Measurements from ENCODE around the gene SCO2.

The SCO2 gene

DNA sequence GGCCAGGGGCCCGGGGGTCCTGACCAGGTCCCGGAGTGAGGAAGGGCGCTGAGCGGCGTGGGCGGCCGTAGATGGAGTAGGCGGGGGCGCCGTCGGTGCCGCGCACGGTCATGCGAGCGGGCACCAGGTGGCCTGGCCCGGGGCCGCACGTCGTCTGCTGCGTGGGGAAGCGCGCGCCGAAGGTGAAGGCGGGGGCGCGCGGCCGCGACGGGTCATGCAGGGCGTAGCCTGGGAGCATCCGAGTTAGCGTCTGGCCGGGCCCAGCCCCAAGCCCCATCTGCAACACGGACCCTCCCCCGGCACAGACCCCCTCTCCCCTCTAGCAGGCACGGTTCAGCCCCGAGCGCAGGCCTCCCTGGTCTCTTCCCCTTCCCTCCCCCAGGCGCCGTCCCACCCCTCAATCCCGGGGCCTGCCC lies 6.2 kb upstream of the SCO2 start:
- no peak overlapping the region for H3K27ac ChIP-seq (ENCODE audit: insufficient read depth, low read depth, low read length, poor library complexity, severe bottlenecking)
- H3K4me1 ChIP-seq (ENCODE audit: control insufficient read depth, insufficient read depth, low read length), result peaks cover 14% of the 10 kb centered on the region
- H3K9me3 ChIP-seq (ENCODE audit: control insufficient read depth, low read length), result no peaks in the 10 kb centered on the region
- H3K27me3 ChIP-seq (ENCODE audit: control insufficient read depth, insufficient read depth, low read length, poor library complexity, severe bottlenecking), result peaks cover 71% of the 10 kb centered on the region
- 5% methylated on average over 44 of the region's 44 CpGs for WGBS, 2 experiments
- no peaks in the 10 kb centered on the region for H3K36me3 ChIP-seq (ENCODE audit: control insufficient read depth, insufficient read depth, low read length)
- peak overlapping the region; percentile 41 for H3K4me3 ChIP-seq (ENCODE audit: insufficient read depth, low read depth, low read length)

DNA sequence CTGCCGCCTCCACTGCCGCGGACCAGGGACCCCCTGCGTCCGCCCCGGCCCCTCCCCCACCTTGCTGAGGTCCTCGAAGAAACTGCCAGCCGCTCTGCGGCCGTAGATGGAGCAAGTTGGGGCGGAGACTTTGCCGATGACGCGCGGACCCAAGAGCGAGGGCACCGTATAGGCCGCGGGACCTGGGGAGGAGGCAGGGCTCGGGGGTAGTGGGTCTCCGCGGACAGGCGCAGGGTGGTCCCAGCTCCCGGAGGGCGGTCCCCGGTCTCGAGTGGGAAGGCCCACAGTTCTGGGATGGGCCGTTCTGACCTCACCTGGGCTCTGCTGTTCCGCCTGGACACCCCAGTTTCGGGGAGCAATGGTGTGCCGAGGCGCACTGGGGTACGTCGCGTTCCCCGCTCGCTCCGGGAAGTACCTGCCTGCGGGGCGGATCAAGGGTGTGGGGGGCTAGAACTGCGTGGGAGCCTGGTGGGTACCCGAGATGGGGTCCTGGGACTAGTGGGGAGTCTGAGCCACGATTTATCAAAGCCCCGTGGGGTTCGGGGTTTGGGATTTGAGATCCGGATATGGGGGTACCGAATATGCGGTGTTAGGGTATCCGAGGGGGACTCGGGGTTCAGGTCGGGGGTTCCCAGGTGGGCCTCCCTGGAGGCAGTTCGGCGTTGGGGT lies 5.6 kb upstream of the SCO2 start:
- 17% methylated on average over 53 of the region's 53 CpGs for WGBS, 2 experiments
- peaks cover 72% of the 10 kb centered on the region for H3K27me3 ChIP-seq (ENCODE audit: control insufficient read depth, insufficient read depth, low read length, poor library complexity, severe bottlenecking)
- H3K4me1 ChIP-seq (ENCODE audit: control insufficient read depth, insufficient read depth, low read length), result peaks cover 16% of the 10 kb centered on the region
- no peaks in the 10 kb centered on the region for H3K9me3 ChIP-seq (ENCODE audit: control insufficient read depth, low read length)
- H3K4me3 ChIP-seq (ENCODE audit: insufficient read depth, low read depth, low read length), result peak overlapping the region; percentile 41
- H3K36me3 ChIP-seq (ENCODE audit: control insufficient read depth, insufficient read depth, low read length), result no peaks in the 10 kb centered on the region
- no peak overlapping the region for H3K27ac ChIP-seq (ENCODE audit: insufficient read depth, low read depth, low read length, poor library complexity, severe bottlenecking)

DNA sequence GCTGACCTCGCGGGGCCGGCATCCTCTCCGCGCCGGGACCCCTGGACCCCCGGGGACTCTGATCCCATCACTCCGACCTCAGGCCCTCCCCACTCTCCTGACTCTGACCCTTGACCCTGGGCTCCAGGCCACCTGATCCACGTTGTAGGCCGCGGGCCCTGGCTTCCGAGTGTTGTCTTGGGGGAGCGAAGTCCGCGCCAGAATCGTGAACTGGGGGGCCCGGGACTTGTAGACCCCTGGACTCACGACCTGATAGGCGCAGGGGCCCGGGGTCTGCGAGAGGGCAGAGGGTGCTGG lies 5.1 kb upstream of the SCO2 start:
- Histone ChIP-seq H3K36me3 (ENCODE audit: control insufficient read depth, insufficient read depth, low read length) (no peaks in the 10 kb centered on the region), H3K27ac (ENCODE audit: insufficient read depth, low read depth, low read length, poor library complexity, severe bottlenecking) (no peak overlapping the region), H3K27me3 (ENCODE audit: control insufficient read depth, insufficient read depth, low read length, poor library complexity, severe bottlenecking) (peaks cover 72% of the 10 kb centered on the region), H3K4me3 (ENCODE audit: insufficient read depth, low read depth, low read length) (peak overlapping the region; percentile 27), H3K4me1 (ENCODE audit: control insufficient read depth, insufficient read depth, low read length) (peaks cover 16% of the 10 kb centered on the region), H3K9me3 (ENCODE audit: control insufficient read depth, low read length) (no peaks in the 10 kb centered on the region)
- WGBS, 2 experiments, result 9% methylated on average over 21 of the region's 21 CpGs

DNA sequence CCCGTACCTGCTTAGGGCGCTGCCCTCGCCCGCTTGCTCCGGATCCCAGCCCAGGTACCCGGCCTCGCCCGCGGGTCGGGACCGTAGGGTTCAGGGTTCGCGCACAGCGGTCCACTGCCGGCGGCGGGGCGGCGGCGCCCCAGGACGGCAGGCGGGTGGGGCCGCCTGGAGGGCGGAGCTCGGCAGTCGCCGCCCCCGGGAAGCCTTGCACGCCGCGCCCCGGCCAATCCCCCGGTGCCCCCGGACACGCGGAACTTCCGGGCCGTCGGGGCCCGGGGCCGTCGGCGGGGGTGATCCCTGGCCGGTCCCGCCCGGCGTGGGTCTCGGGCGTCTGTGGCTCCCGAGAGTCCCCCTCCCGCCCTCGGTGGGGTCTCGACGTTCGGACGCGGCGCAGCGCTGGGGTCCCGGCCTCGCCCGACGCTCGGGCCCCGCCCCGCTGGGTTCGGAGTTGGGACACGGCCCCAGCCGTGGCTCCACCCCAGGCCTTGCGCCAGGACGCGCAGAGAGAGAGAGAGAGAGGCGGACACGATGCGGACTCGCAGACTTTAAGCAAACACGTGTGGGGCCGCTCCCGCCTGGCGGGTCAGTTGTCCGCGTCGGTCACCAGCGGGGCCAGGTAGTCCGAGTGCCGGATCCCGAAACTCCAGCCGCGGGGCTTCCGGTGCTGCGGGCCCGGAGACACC lies 4.6 kb upstream of the SCO2 start, which contains the start of gene TYMP:
Gene TYMP, minus strand, starts transcription at position 116 of the 683 bp plus-strand sequence. CDS start 303 bp downstream, outside the sequence.
- peaks cover 72% of the 10 kb centered on the region for H3K27me3 ChIP-seq (ENCODE audit: control insufficient read depth, insufficient read depth, low read length, poor library complexity, severe bottlenecking)
- H3K27ac ChIP-seq (ENCODE audit: insufficient read depth, low read depth, low read length, poor library complexity, severe bottlenecking), result no peak within 1 kb of the TSS
- H3K4me3 ChIP-seq (ENCODE audit: insufficient read depth, low read depth, low read length), result peak within 1 kb of the TSS; percentile 27
- 7% methylated on average over 92 of the region's 92 CpGs for WGBS, 2 experiments
- H3K4me1 ChIP-seq (ENCODE audit: control insufficient read depth, insufficient read depth, low read length), result peaks cover 16% of the 10 kb centered on the region
- no peaks in the 10 kb centered on the region for H3K36me3 ChIP-seq (ENCODE audit: control insufficient read depth, insufficient read depth, low read length)
- H3K9me3 ChIP-seq (ENCODE audit: control insufficient read depth, low read length), result no peaks in the 10 kb centered on the region

DNA sequence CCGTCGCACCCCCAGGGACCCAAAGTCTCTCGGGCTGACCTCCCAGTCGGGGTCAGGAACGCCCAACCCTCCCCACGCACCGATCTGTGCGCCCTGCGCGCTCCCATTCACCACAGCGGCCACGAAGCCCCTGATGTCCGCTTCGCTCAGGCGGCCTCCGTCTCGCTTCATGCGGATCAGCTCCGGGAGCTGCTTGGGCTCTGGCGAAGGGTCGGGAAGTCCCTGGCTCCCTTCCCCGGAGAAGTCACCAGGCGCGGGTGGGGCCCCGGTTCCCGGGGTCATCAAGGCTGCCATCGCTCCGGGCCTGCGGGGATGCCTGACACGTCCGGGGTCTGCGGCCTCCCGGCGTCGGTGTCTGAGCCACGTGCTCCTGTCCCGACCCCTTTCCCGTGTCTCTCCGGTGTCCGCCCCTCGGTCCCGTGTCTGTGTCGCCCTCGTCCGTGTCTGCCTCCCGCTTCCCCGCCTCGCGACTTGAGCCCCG lies 4.1 kb upstream of the SCO2 start:
- H3K36me3 ChIP-seq (ENCODE audit: control insufficient read depth, insufficient read depth, low read length), result no peaks in the 10 kb centered on the region
- H3K27ac ChIP-seq (ENCODE audit: insufficient read depth, low read depth, low read length, poor library complexity, severe bottlenecking), result no peak overlapping the region
- no peak overlapping the region for H3K4me3 ChIP-seq (ENCODE audit: insufficient read depth, low read depth, low read length)
- 33 to 34% methylated on average over 50 of the region's 50 CpGs for WGBS, 2 experiments
- peaks cover 72% of the 10 kb centered on the region for H3K27me3 ChIP-seq (ENCODE audit: control insufficient read depth, insufficient read depth, low read length, poor library complexity, severe bottlenecking)
- H3K9me3 ChIP-seq (ENCODE audit: control insufficient read depth, low read length), result no peaks in the 10 kb centered on the region
- H3K4me1 ChIP-seq (ENCODE audit: control insufficient read depth, insufficient read depth, low read length), result peaks cover 19% of the 10 kb centered on the region

DNA sequence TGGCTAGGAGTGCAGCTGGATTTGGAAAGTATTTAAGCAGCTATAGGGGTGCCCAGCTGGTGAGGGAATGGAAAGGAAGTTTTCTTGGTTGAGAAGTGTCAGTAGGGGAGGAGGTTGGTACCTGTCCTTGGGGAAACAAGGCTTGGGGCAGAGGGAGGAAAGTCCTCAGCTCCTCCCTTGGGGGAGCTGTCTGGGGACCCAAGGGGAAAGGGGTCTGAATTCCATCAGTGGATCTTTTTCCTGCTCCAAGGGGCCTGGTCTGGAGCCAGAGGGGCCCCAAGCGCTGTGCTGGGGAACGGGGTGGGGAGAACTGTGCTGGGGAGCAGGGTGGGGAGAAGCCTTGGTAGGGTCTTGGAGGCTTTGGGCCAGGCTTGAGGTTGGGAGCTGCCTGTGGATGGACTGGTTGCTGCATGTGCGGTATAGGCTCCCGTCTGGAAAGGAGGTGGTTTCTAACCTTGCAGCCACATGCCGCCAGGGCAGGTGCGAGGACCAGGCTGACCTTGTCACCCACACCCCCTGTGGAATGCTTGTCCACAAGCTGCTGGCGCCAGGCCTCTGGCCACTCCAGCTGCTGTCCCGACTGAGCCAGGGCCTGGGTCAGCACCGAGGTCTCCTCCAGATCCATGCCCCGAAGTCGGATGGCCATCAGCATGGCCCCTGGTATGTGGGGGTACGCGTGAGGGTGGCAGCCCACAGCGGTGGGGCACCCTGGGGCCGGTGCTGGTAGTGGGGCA lies 3.5 kb upstream of the SCO2 start:
- H3K27ac ChIP-seq (ENCODE audit: insufficient read depth, low read depth, low read length, poor library complexity, severe bottlenecking), result no peak overlapping the region
- H3K27me3 ChIP-seq (ENCODE audit: control insufficient read depth, insufficient read depth, low read length, poor library complexity, severe bottlenecking), result peaks cover 72% of the 10 kb centered on the region

DNA sequence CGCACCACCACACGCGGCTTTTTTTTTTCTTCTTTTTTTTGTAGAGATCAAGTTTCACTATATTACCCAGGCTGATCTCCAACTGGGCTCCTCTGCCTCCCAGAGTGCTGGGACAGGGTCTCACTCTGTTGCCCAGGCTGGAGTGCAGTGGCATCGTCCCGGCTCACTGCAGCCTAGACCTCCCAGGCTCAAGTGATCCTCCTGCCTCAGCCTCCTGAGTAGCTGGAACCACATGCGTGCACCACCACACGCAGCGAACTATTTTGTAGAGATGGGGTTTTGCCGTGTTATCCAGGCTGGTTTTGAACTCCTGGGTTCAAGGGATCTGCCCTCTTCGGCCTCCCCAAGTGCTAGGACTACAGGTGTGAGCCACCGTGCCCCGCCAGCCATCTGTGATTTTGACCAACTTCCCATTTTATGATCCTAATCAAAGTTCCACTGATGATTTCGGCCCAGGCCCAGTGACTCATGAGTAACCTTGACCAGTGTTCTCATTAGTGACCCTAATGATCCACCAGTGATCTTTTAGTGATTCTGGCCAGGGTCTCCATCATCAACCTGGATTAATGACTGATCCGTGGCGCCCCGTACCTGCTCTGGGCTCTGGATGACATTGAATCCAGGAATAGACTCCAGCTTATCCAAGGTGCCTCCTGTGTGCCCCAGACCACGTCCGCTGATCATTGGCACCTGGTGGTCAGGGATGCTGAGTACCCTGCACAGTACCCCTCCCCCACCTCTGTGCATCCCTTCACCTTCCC lies 2.7 kb upstream of the SCO2 start:
- Histone ChIP-seq H3K27ac (ENCODE audit: insufficient read depth, low read depth, low read length, poor library complexity, severe bottlenecking) (no peak overlapping the region), H3K9me3 (ENCODE audit: control insufficient read depth, low read length) (no peaks in the 10 kb centered on the region), H3K4me3 (ENCODE audit: insufficient read depth, low read depth, low read length) (no peak overlapping the region), H3K4me1 (ENCODE audit: control insufficient read depth, insufficient read depth, low read length) (peaks cover 23% of the 10 kb centered on the region), H3K27me3 (ENCODE audit: control insufficient read depth, insufficient read depth, low read length, poor library complexity, severe bottlenecking) (peaks cover 66% of the 10 kb centered on the region), H3K36me3 (ENCODE audit: control insufficient read depth, insufficient read depth, low read length) (peaks cover 5% of the 10 kb centered on the region)
- 92% methylated on average over 18 of the region's 18 CpGs for WGBS, 2 experiments

More for the DNA sequence above, 3.5 kb upstream of the SCO2 start:
- 79% methylated on average over 15 of the region's 15 CpGs for WGBS, 2 experiments
- Histone ChIP-seq H3K4me1 (ENCODE audit: control insufficient read depth, insufficient read depth, low read length) (peaks cover 23% of the 10 kb centered on the region), H3K4me3 (ENCODE audit: insufficient read depth, low read depth, low read length) (no peak overlapping the region), H3K36me3 (ENCODE audit: control insufficient read depth, insufficient read depth, low read length) (no peaks in the 10 kb centered on the region), H3K9me3 (ENCODE audit: control insufficient read depth, low read length) (no peaks in the 10 kb centered on the region)

DNA sequence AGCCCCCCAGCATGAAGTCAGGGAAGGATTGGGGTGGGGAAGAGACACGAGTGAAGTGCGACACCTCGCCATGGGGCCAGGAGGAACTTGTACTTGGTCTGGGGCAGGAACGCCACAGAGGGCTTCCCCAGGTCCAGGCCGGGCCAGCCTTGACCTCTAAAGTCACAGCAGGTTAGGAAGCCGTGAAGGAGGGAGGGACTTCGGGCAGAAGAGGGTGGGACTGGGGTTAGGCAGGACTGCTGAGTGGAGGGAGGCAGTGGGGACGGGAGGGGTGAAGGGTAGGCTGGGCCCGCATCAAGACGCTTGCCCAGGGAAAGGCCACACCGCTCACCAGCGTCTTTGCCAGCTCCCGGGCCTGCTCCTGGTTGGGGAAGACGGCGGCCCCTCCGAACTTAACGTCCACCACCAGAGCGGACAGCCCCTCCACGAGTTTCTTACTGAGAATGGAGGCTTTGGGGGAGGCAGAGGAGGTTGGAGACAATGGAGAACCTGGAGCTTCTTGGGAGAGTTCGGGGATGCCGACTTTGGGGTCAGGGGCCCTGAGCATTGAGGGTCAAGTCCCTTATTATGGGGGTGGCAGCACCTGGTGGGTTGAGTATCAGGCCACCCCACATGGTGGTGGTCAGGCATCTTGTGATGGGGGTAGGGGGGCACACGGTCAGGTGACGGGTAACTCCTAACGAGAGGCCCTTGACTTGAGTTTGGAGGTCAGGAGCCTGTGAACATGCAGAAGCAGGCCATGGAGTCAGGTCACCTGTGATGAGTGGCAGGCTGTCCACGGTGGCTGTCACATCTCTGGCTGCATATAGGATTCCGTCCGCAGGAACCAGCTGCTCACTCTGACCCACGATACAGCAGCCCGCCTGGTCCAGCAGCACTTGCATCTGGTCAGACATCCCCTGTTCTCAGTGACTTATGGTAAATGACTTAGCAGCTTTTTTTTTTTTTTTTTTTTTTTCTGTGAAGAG lies 1.7 kb upstream of the SCO2 start:
- H3K27me3 ChIP-seq (ENCODE audit: control insufficient read depth, insufficient read depth, low read length, poor library complexity, severe bottlenecking), result peaks cover 56% of the 10 kb centered on the region
- WGBS, 2 experiments, result 58% methylated on average over 29 of the region's 29 CpGs
- H3K27ac ChIP-seq (ENCODE audit: insufficient read depth, low read depth, low read length, poor library complexity, severe bottlenecking), result no peak overlapping the region
- H3K36me3 ChIP-seq (ENCODE audit: control insufficient read depth, insufficient read depth, low read length), result peaks cover 14% of the 10 kb centered on the region
- H3K4me3 ChIP-seq (ENCODE audit: insufficient read depth, low read depth, low read length), result peak overlapping the region; percentile 84
- H3K9me3 ChIP-seq (ENCODE audit: control insufficient read depth, low read length), result no peaks in the 10 kb centered on the region
- H3K4me1 ChIP-seq (ENCODE audit: control insufficient read depth, insufficient read depth, low read length), result peaks cover 23% of the 10 kb centered on the region

DNA sequence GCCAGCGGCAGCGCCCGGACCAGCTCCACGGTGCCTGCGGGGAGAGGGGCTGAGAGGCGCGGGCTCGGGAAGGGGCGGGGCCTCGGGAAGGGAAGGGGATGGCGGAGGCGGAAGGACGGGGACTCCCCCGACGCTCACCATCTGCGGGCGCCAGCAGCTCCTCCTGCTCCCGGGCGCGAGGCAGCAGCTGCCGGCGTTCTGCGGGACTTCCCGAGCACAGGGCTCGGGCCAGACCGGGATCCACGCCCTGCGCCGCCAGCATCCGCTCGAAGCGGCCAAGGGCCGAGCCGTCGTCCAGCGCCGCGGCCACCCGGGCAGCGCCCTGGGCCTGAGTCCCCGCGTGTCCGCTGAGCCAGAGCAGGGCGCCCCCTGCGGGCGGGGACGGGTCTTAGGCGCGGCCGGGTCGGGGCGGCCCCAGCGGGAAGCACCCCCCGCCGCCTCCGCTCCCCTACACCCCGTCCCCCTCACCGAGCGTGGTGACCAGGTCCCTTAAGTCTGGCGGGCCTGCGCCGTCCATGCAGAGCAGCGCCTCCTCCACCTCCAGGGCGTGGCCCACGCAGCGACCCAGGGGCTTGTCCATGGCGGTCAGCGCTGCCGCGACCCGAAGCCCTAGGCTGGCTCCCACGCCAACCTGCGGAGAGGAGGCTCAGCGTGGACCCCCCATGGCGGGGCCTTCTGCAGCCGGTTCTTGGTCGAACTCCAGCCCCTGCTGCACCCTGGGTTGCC lies 873 bp upstream of the SCO2 start:
- no peaks in the 10 kb centered on the region for H3K9me3 ChIP-seq (ENCODE audit: control insufficient read depth, low read length)
- H3K4me3 ChIP-seq (ENCODE audit: insufficient read depth, low read depth, low read length), result peak overlapping the region; percentile 84
- WGBS, 2 experiments, result 1 to 2% methylated on average over 77 of the region's 77 CpGs
- peaks cover 18% of the 10 kb centered on the region for H3K4me1 ChIP-seq (ENCODE audit: control insufficient read depth, insufficient read depth, low read length)
- peak overlapping the region; percentile 92 for H3K27ac ChIP-seq (ENCODE audit: insufficient read depth, low read depth, low read length, poor library complexity, severe bottlenecking)
- H3K36me3 ChIP-seq (ENCODE audit: control insufficient read depth, insufficient read depth, low read length), result peaks cover 18% of the 10 kb centered on the region
- H3K27me3 ChIP-seq (ENCODE audit: control insufficient read depth, insufficient read depth, low read length, poor library complexity, severe bottlenecking), result peaks cover 48% of the 10 kb centered on the region
